ENCODE measurements around the gene NDUFB6. TPM values are rescaled to one million over a fixed set of nuclear protein-coding genes. Genes with fewer than 3 reads are reported as not detected.

NDUFB6 gene
- total and polyA plus RNA-seq, 2 donors from 2014 or later: 47.6 to 132 TPM

DNA sequence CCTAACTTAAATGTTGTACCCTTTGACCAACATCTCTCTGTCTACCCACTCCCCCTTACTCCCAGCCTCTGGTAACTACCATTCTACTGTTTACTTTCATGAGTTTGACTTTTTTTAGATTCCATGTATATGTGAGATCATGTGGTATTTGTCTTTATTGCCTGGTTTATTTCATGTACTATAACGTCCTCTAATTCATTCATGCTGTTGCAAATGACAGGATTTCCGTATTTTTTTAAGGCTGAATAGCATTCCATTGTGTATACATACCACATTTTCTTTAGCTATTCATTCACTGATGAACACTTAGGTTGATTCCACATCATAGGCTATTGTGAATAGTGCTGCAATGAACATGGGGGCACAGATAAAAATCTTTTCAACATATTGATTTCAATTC is 11.8 kb upstream of the NDUFB6 start:
- intact Hi-C loops (cut with DNase I): loop anchor here (10.0 kb wide), 1 partner anchor 380 kb away; no protein-coding TSS in a partner anchor
- no peak overlapping the region for H3K27ac ChIP-seq (ENCODE audit: low read depth in 2 of 2, low read length in 2 of 2)
- H3K4me3 ChIP-seq (ENCODE audit: low read length in 3 of 3): no peak overlapping the region
- H3K9me3 ChIP-seq (ENCODE audit: control insufficient read depth in 2 of 3, insufficient read depth in 1 of 3, low read length in 3 of 3): no peaks in the 10 kb centered on the region
- no peaks in the 10 kb centered on the region for H3K4me1 ChIP-seq (ENCODE audit: control insufficient read depth in 2 of 3, insufficient read depth in 2 of 3, low read depth in 1 of 3, low read length in 3 of 3)
- H3K36me3 ChIP-seq (ENCODE audit: control insufficient read depth in 2 of 3, insufficient read depth in 3 of 3, low read length in 3 of 3): no peaks in the 10 kb centered on the region
- no peaks in the 10 kb centered on the region for H3K27me3 ChIP-seq (ENCODE audit: control insufficient read depth, insufficient read depth, low read length)
- TF ChIP-seq, protein P1, sequence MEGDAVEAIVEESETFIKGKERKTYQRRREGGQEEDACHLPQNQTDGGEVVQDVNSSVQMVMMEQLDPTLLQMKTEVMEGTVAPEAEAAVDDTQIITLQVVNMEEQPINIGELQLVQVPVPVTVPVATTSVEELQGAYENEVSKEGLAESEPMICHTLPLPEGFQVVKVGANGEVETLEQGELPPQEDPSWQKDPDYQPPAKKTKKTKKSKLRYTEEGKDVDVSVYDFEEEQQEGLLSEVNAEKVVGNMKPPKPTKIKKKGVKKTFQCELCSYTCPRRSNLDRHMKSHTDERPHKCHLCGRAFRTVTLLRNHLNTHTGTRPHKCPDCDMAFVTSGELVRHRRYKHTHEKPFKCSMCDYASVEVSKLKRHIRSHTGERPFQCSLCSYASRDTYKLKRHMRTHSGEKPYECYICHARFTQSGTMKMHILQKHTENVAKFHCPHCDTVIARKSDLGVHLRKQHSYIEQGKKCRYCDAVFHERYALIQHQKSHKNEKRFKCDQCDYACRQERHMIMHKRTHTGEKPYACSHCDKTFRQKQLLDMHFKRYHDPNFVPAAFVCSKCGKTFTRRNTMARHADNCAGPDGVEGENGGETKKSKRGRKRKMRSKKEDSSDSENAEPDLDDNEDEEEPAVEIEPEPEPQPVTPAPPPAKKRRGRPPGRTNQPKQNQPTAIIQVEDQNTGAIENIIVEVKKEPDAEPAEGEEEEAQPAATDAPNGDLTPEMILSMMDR (IDR thresholded peaks at IDR 0.05; ENCODE audit: borderline replicate concordance, extremely low read depth, insufficient read depth): no peak
- no peak overlapping the region for H3K9ac ChIP-seq (ENCODE audit: low read length in 3 of 3)
- FAIRE-seq (no peak), DNase-seq (no peak)

DNA sequence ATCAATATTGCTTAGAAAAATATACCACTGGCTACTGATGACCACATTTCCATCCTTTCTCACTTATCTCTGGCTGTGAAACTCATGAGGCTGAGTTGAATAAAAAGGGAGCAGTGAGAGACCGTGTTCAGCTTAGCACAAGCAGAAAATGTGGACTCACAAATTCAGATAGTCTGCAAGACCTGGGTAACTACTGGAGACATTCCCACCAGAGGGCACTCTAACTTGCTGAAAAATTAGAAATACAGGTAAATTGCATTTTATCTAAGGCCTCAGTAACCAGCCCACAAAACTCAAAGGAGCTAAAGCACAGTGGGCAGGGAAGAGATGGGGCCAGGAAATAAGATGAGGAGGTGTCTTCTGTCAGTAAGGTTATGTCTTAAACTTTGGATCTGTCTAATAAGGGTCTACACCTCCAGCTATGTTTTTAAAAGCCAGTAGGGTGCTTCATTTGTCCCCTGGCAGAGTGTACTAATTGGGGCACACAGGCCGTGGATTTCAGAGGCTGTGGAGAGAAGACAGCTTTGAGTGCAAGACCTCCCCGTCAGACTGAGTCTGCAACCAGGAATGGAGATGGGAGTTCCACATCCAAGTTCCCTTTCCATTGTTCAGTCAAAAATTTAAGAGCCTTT is 8.7 kb upstream of the NDUFB6 start:
- Histone ChIP-seq H3K27me3 (ENCODE audit: control insufficient read depth, insufficient read depth, low read length) (no peaks in the 10 kb centered on the region), H3K4me1 (ENCODE audit: control insufficient read depth in 2 of 3, insufficient read depth in 2 of 3, low read depth in 1 of 3, low read length in 3 of 3) (peaks cover 0 to 2% (median 0%) of the 10 kb centered on the region in 3 donors), H3K4me3 (ENCODE audit: low read length in 3 of 3) (no peak overlapping the region), H3K36me3 (ENCODE audit: control insufficient read depth in 2 of 3, insufficient read depth in 3 of 3, low read length in 3 of 3) (no peaks in the 10 kb centered on the region), H3K9me3 (ENCODE audit: control insufficient read depth in 2 of 3, insufficient read depth in 1 of 3, low read length in 3 of 3) (no peaks in the 10 kb centered on the region), H3K9ac (ENCODE audit: low read length in 3 of 3) (no peak overlapping the region), H3K27ac (ENCODE audit: low read depth in 2 of 2, low read length in 2 of 2) (no peak overlapping the region)
- FAIRE-seq (no peak), DNase-seq (peak in 4 of 5 donors; percentile 37 to 85 (median 76))
- intact Hi-C loops (cut with DNase I): loop anchor here (10.0 kb wide), 1 partner anchor 383 kb away; no protein-coding TSS in a partner anchor
- TF ChIP-seq, protein P1 (IDR thresholded peaks at IDR 0.05; ENCODE audit: borderline replicate concordance, extremely low read depth, insufficient read depth): peak; percentile 46

DNA sequence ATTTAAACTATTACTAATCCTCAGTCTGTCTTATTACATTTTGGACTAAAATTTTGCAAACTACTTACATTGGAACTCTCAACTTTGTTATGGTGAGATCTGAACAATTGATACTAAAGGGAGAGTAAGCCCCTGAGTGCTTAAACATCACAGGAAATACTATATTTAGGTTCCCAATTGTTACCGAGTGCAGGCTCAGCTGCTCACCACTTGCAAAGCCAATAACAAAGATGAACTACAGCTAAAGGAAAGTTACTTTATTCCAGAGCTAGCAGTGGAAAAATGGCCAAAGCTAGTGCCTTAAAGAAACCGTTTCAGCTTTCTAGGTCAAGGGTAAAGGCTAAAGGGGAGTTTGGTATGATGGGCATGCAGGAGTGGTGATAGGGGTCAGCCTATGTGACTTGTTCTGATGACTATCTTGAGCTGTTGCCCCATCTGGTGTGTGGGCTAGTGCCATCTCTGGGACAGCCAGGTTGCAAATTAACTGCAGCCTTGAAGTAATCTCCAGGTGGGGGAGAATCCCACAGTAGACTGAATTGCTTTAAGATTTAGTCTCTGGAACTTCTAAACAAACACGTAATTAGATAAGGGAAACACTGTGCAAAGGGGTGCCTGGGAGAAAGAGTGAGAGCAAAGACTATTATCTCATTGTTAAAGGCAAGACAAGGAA is 7.8 kb upstream of the NDUFB6 start:
- DNase-seq: peak in 1 of 5 donors; percentile 5
- TF ChIP-seq, protein P1 (IDR thresholded peaks at IDR 0.05; ENCODE audit: borderline replicate concordance, extremely low read depth, insufficient read depth): no peak
- intact Hi-C loops (cut with DNase I): loop anchor here (10.0 kb wide), 1 partner anchor 384 kb away; no protein-coding TSS in a partner anchor
- H3K9me3 ChIP-seq (ENCODE audit: control insufficient read depth in 2 of 3, insufficient read depth in 1 of 3, low read length in 3 of 3): no peaks in the 10 kb centered on the region
- H3K4me3 ChIP-seq (ENCODE audit: low read length in 3 of 3): no peak overlapping the region
- H3K36me3 ChIP-seq (ENCODE audit: control insufficient read depth in 2 of 3, insufficient read depth in 3 of 3, low read length in 3 of 3): no peaks in the 10 kb centered on the region
- H3K27ac ChIP-seq (ENCODE audit: low read depth in 2 of 2, low read length in 2 of 2): no peak overlapping the region
- peaks cover 0 to 2% (median 0%) of the 10 kb centered on the region in 3 donors for H3K4me1 ChIP-seq (ENCODE audit: control insufficient read depth in 2 of 3, insufficient read depth in 2 of 3, low read depth in 1 of 3, low read length in 3 of 3)
- H3K9ac ChIP-seq (ENCODE audit: low read length in 3 of 3): no peak overlapping the region
- FAIRE-seq: no peak
- H3K27me3 ChIP-seq (ENCODE audit: control insufficient read depth, insufficient read depth, low read length): no peaks in the 10 kb centered on the region
